HL-60/S4 (cell line): ENCODE data around the gene PI16.
"Not testable (repeated sequence)": the region's sequence is repeated elsewhere in the genome, so short reads cannot be mapped to it uniquely, and the experiment has no call there.

Experiments used
- in situ Hi-C: fragments of 300-500 bp; cut with MboI; formaldehyde crosslinking; loops from 2 replicates; pipeline ENCODE4 v1.14.3; 2022; ENCODE audit warnings: low sequenced_read_pairs

PI16 gene

GRCh38 chr6:36973647-36974046 lies 19.1 kb downstream of the PI16 start:
- in situ Hi-C loops: no loop called here

- in situ Hi-C loops: no loop called here
Measured at GRCh38 chr6:36975231-36976006, 20.9 kb downstream of the PI16 start.

- in situ Hi-C loops: no loop called here
Measured at GRCh38 chr6:36976007-36976264, 21.4 kb downstream of the PI16 start.

GRCh38 chr6:36976509-36976908 lies 22.0 kb downstream of the PI16 start:
- in situ Hi-C loops: no loop called here

GRCh38 chr6:36976931-36977330 lies 22.4 kb downstream of the PI16 start:
- in situ Hi-C loops: no loop called here

- in situ Hi-C loops: no loop called here
Measured at GRCh38 chr6:36977470-36977941, 23.0 kb downstream of the PI16 start.

GRCh38 chr6:36978421-36979346 lies 24.1 kb downstream of the PI16 start:
- in situ Hi-C loops: no loop called here

- in situ Hi-C loops: no loop called here
Measured at GRCh38 chr6:36979347-36979742, 24.8 kb downstream of the PI16 start.

- in situ Hi-C loops: no loop called here
Measured at GRCh38 chr6:36980129-36980528, 25.6 kb downstream of the PI16 start.

- in situ Hi-C loops: no loop called here
Measured at GRCh38 chr6:36980876-36981619, 26.5 kb downstream of the PI16 start.

GRCh38 chr6:36983538-36983937 lies 29.0 kb downstream of the PI16 start:
- in situ Hi-C loops: no loop called here

- in situ Hi-C loops: no loop called here
Measured at GRCh38 chr6:36984581-36985416, 30.3 kb downstream of the PI16 start.

GRCh38 chr6:36985417-36985807 lies 30.9 kb downstream of the PI16 start:
- in situ Hi-C loops: no loop called here

GRCh38 chr6:36985808-36986703 lies 31.5 kb downstream of the PI16 start, which contains the start of gene MTCH1:
Gene MTCH1, minus strand, starts transcription at chr6:36986196. Its CDS starts 23 bp downstream, at chr6:36986173.
- in situ Hi-C loops: no loop called here

GRCh38 chr6:36986704-36987047 lies 32.1 kb downstream of the PI16 start:
- in situ Hi-C loops: no loop called here

- in situ Hi-C loops: no loop called here
Measured at GRCh38 chr6:36989264-36989663, 34.7 kb downstream of the PI16 start.

- in situ Hi-C loops: not testable (repeated sequence)
Measured at GRCh38 chr6:36990401-36990800, 35.9 kb downstream of the PI16 start.

GRCh38 chr6:36997811-36998722 lies 43.5 kb downstream of the PI16 start:
- in situ Hi-C loops: no loop called here

GRCh38 chr6:36998723-36999038 lies 44.1 kb downstream of the PI16 start:
- in situ Hi-C loops: no loop called here
